NT2/D1 (cell line): ENCODE results near the gene TEAD1.

Experiments used
- DNase-seq: peaks from one replicate; pipeline ENCODE4 v3.0.0-alpha.2; 2011; ENCODE audit warnings: low read depth, low spot score
- H3K27me3 ChIP-seq: 2 replicates; pipeline ENCODE4 v1.6.0; 2011; ENCODE audit warnings: mild to moderate bottlenecking; ENCODE audit not compliant: insufficient read length, insufficient read depth
- H3K36me3 ChIP-seq: 2 replicates; pipeline ENCODE4 v1.6.1; 2011; ENCODE audit warnings: mild to moderate bottlenecking, low read length, mixed read lengths; ENCODE audit not compliant: insufficient read depth, insufficient read length
- H3K4me1 ChIP-seq: 2 replicates; pipeline ENCODE4 v1.5.1; 2011; ENCODE audit not compliant: insufficient read depth, insufficient read length
- H3K4me3 ChIP-seq: 2 replicates; pipeline ENCODE4 v1.5.1; 2011; ENCODE audit warnings: low read depth; ENCODE audit not compliant: insufficient read length
- H3K9ac ChIP-seq: 2 replicates; pipeline ENCODE4 v1.6.0; 2011; ENCODE audit warnings: low read depth; ENCODE audit not compliant: insufficient read length
- H3K9me3 ChIP-seq: 2 replicates; pipeline ENCODE4 v1.5.1; 2011; ENCODE audit warnings: mild to moderate bottlenecking, low read length; ENCODE audit not compliant: insufficient read depth
- SUZ12 ChIP-seq: IDR thresholded peaks from 2 replicates; pipeline ENCODE4 v1.6.1; 2011; ENCODE audit not compliant: insufficient read length, insufficient read depth; ENCODE audit errors: extremely low read depth
- YY1 ChIP-seq: IDR thresholded peaks from 2 replicates; pipeline ENCODE4 v1.6.1; 2011; ENCODE audit not compliant: insufficient read length, insufficient read depth
- ZNF274 ChIP-seq: IDR thresholded peaks from 2 replicates; pipeline ENCODE4 v1.6.1; 2011; ENCODE audit warnings: mild to moderate bottlenecking, low read depth, low read length

The TEAD1 gene

DNA sequence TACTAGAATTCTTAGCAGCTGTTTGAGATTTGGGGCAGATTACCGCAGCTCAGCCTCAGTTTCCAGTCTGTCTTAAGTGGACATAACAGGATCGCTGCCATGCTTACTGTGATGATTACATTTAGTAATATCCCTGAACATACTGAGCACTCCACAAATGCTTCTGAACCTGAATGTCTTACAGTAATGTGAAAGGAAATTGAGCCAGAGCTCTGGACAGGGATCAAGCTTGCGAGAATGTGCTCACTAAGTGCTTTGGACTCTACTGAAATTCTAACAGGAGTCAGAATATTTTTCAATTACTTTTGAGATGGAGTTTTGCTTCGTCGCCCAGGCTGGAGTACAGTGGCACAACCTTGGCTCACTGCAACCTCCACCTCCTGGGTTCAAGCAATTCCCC, 216.3 kb downstream of the TEAD1 start:
- DNase-seq: no peak
- no peaks in the 10 kb centered on the region for H3K27me3 ChIP-seq
- H3K9me3 ChIP-seq: no peaks in the 10 kb centered on the region
- no peak overlapping the region for H3K4me3 ChIP-seq
- H3K9ac ChIP-seq: no peak overlapping the region
- peaks cover 11% of the 10 kb centered on the region for H3K4me1 ChIP-seq
- peaks cover 46% of the 10 kb centered on the region for H3K36me3 ChIP-seq
- TF ChIP-seq YY1: no peak

DNA sequence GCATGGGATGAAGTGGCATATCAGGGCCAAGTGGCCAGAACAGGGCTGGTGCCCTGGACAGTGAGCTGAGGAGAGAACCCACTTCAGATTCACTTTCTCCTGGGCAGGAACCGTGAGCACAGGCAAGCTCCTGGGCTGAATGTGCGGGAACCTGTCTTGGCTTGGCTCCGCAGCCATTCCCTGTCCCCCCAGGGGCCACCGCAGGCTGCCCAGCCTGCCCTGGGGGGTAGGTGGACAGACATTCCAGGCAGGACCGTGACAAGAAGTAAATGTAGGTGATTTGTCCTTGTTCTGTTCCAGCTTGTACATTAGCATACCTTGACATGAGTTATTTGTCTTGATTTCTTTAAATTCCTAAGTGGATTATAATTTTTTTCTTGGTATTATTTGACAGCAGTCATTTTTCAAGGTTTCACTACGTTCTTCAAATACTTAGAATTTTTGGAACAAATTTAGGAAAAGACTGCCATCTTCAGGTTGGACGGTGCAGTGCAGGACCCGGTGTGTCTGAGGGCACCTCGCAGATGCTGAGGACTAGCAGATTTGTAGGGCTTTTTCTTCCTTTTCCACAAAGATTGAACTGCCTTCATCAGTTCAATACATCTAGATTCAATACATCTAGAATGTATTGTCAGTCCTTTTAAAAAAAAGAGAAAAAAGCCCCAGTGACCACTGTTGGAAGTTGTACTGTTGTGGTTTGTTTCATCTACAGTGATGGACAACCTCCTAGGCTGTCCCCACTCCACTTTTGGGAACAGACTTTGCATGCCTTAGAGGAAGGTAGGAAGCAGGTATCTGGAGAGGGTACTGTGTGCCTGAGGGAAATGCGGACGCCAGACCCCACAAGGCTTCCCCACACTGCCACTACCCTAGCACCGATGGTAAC, 219.8 kb downstream of the TEAD1 start:
- Histone ChIP-seq H3K4me3 (no peak overlapping the region), H3K36me3 (peaks cover 49% of the 10 kb centered on the region), H3K4me1 (peaks cover 9% of the 10 kb centered on the region), H3K9ac (no peak overlapping the region), H3K9me3 (no peaks in the 10 kb centered on the region), H3K27me3 (no peaks in the 10 kb centered on the region)
- TF ChIP-seq ZNF274: no peak
- DNase-seq: peak; percentile 20

DNA sequence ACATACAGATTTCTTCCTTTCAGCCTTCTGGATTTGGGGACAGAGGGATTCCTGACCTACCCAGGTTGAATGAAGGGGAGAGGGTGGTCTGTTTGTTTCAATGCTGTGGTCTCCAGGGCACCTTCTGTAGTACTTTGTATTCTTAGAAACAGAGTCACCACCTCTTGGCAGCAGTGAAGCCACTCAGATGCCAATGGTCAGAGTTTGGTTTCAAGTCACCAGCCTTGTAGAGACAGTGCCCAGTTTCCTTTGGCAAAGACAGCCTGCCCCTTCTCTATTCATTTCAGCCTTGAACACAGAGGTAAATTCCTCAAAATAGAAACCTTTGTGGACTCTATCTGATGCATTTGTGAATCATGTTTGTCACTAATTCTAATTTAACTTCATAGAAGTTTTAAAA, 223.2 kb downstream of the TEAD1 start:
- H3K9me3 ChIP-seq: no peaks in the 10 kb centered on the region
- no peak overlapping the region for H3K9ac ChIP-seq
- peaks cover 41% of the 10 kb centered on the region for H3K36me3 ChIP-seq
- no peak for DNase-seq
- TF ChIP-seq SUZ12 (no peak), YY1 (no peak), ZNF274 (no peak)
- H3K4me3 ChIP-seq: no peak overlapping the region
- H3K27me3 ChIP-seq: no peaks in the 10 kb centered on the region
- H3K4me1 ChIP-seq: peaks cover 4% of the 10 kb centered on the region

DNA sequence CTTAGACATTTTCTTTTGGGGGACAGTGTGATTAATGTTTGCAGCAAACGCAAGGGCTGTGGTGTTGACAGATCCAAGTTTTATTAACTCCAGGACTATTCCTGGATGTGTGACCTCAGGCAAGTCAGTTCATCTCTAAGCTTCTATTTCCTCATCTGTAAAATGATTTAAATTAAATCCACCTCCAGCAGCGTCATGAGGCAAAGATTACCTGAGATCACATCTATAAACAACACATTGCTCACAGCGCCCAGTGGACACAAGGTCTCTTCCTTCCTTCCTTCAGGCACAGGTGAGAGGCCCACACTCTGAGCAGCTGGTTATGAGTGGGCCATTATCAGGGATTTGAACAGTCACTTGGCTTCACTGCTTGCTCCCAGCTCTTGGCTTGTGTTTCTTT, 223.6 kb downstream of the TEAD1 start:
- Histone ChIP-seq H3K4me1 (peaks cover 4% of the 10 kb centered on the region), H3K4me3 (no peak overlapping the region), H3K27me3 (no peaks in the 10 kb centered on the region), H3K36me3 (peaks cover 43% of the 10 kb centered on the region), H3K9ac (no peak overlapping the region), H3K9me3 (no peaks in the 10 kb centered on the region)
- TF ChIP-seq ZNF274 (no peak), YY1 (no peak), SUZ12 (no peak)
- no peak for DNase-seq

DNA sequence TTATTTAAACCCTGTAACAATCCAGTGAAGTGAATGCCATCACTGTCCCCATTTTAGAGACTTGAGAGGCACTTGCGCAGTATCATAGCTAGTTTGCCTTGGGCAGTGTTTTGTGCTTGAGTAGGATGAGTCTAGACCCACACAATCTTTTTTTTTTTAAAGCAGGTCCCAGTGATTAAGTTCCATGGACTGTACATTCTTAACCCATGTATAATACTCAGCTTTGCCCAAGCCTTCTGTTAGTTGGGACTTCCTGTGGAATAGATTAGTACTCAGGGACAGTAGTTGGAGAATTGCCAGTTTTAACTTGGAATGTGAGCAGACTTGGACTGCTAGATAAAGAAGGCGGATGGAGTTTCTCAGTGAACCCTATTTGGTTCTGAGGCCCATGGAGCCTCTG, 226.3 kb downstream of the TEAD1 start:
- Histone ChIP-seq H3K36me3 (peaks cover 36% of the 10 kb centered on the region), H3K4me3 (no peak overlapping the region), H3K9ac (no peak overlapping the region), H3K27me3 (no peaks in the 10 kb centered on the region), H3K4me1 (no peaks in the 10 kb centered on the region), H3K9me3 (no peaks in the 10 kb centered on the region)
- TF ChIP-seq SUZ12: no peak
- TF ChIP-seq ZNF274: no peak
- no peak for TF ChIP-seq YY1
- DNase-seq: no peak

DNA sequence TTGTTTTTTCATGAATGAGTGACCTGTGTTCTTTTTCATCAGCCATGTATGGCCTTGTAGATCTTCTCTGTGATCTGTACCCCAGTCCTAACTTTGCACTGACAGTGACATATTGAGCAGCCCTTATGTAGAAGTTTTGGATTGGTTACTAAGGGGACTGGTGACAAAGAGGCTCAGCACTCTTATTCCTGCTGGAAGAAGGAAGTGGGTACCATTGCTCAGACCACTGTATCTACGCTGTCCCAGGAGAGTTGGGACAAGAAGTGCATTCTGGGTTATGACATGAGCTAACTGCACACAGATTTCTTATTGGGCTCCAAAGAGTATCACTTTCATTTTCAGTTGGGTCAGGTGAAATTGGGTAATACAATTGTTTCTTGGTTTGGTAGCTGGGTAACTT, 227.1 kb downstream of the TEAD1 start:
- Histone ChIP-seq H3K9ac (no peak overlapping the region), H3K27me3 (no peaks in the 10 kb centered on the region), H3K4me3 (no peak overlapping the region), H3K4me1 (no peaks in the 10 kb centered on the region), H3K36me3 (peaks cover 38% of the 10 kb centered on the region), H3K9me3 (no peaks in the 10 kb centered on the region)
- DNase-seq: no peak
- TF ChIP-seq SUZ12 (no peak), YY1 (no peak), ZNF274 (no peak)

DNA sequence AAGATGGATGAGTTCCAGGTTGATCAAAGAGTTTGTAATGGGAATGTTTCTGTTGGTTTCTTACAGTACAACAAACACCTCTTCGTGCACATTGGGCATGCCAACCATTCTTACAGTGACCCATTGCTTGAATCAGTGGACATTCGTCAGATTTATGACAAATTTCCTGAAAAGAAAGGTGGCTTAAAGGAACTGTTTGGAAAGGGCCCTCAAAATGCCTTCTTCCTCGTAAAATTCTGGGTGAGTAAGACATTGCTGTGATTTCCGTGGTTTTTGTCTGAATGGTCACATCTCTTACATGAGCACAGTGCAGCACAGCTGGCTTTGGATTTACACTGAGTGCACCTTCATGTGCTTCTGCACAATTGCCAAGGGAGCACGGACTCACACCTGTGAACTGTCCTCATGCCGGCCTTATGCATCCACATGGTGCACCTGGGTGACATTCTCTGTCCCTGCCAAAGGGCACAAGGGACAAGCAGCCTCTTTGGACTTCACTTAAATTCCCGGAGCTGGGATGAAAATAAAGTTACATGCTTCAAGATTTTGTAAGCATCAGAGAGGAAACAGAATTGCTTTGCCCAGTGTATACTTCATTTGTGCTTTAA, 227.8 kb downstream of the TEAD1 start:
- Histone ChIP-seq H3K4me1 (no peaks in the 10 kb centered on the region), H3K9me3 (no peaks in the 10 kb centered on the region), H3K27me3 (no peaks in the 10 kb centered on the region), H3K9ac (no peak overlapping the region), H3K36me3 (peaks cover 42% of the 10 kb centered on the region), H3K4me3 (no peak overlapping the region)
- DNase-seq: no peak
- TF ChIP-seq SUZ12: no peak
- no peak for TF ChIP-seq ZNF274
- TF ChIP-seq YY1: no peak
